ENCODE results near the gene TBC1D22B.

TBC1D22B gene

GRCh38 chr6:37311741-37312473 is 54.3 kb downstream of the TBC1D22B start:
- H3K4me1 Mint-ChIP-seq (ENCODE audit: low read depth), result peaks cover 3% of the 10 kb centered on the region
- no peaks in the 10 kb centered on the region for H3K36me3 Mint-ChIP-seq

GRCh38 chr6:37313723-37314486 is 56.3 kb downstream of the TBC1D22B start:
- no peak overlapping the region for H3K4me3 Mint-ChIP-seq
- no peak overlapping the region for H3K27ac Mint-ChIP-seq
- peaks cover 3% of the 10 kb centered on the region for H3K4me1 Mint-ChIP-seq (ENCODE audit: low read depth)
- no peaks in the 10 kb centered on the region for H3K36me3 Mint-ChIP-seq
- H3K9me3 Mint-ChIP-seq (ENCODE audit: low read depth), result no peaks in the 10 kb centered on the region
- no peaks in the 10 kb centered on the region for H3K27me3 Mint-ChIP-seq

More at GRCh38 chr6:37311741-37312473, 54.3 kb downstream of the TBC1D22B start:
- H3K4me3 Mint-ChIP-seq, result no peak overlapping the region
- no peaks in the 10 kb centered on the region for H3K27me3 Mint-ChIP-seq
- no peak overlapping the region for H3K27ac Mint-ChIP-seq
- H3K9me3 Mint-ChIP-seq (ENCODE audit: low read depth), result no peaks in the 10 kb centered on the region

DNA sequence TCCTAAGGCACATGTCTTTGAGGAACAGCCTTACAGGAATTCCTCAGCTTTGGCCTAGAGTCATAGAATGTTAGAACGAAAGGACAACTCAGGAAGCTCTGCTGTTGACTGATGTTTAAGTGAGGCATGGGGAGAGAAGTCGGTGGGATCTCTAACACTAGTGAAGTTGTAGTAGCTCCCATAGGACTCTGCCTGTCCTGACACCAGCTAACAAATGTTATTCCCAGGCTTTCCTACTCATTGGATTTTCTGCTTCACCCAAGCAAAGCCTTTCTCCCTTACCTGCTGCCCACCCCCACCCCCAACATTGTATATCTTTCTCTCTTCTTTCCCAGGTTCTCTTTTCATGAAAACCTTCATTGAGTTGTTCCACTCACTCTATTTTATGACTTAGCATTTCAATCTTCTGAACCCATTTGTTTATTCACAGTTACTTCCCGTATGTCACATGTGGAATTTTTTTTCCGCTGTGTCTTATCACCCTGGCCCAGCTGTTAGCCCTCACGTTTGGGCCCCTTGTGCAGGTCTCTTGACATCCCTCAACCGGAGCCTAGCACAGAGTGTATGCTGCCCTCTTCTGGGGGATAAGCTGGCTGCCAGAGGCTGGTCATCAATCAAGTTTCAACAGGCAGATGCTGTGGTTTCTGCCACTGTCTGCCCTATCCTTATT is 57.0 kb downstream of the TBC1D22B start:
- Mint-ChIP-seq H3K36me3 (no peaks in the 10 kb centered on the region), H3K4me3 (no peak overlapping the region), H3K27ac (no peak overlapping the region), H3K9me3 (ENCODE audit: low read depth) (no peaks in the 10 kb centered on the region), H3K4me1 (ENCODE audit: low read depth) (peaks cover 3% of the 10 kb centered on the region), H3K27me3 (no peaks in the 10 kb centered on the region)

DNA sequence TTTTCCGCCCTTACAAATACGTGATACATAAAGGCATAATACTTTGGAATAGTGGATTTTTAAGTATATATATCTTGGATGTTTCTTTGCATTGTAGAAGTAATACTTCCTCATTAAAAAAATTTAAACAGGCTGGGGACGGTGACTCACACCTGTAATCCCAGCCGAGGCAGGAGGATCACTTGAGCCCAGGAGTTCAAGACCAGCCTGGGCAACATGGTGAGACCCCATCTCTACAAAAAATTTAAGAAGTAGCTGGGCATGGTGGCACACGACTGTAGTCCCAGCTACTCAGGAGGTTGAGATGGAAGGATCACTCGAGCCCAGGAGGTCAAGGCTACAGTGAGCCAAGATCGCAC is 57.6 kb downstream of the TBC1D22B start:
- Mint-ChIP-seq H3K36me3 (no peaks in the 10 kb centered on the region), H3K4me3 (no peak overlapping the region), H3K4me1 (ENCODE audit: low read depth) (peaks cover 3% of the 10 kb centered on the region), H3K27ac (no peak overlapping the region), H3K27me3 (no peaks in the 10 kb centered on the region), H3K9me3 (ENCODE audit: low read depth) (no peaks in the 10 kb centered on the region)

DNA sequence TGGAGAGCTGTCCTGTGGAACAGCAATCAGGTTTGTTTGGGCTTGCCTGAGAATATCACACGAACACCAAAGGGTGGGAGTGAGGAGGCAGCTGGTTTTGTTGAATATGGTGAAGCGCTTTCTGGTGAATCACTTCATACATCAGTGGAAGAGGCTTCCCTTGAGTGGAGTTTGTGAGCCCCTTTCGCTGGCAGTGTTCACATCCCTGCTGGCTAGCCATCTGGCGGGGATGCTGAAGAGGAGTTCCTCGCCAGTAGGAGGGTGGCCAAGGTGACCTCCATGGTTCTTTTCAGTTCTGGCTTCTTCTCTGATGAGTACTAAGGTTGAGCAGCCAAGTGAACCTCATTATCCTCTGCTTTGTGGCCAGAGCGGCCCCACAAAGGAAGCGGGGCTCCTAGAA is 58.5 kb downstream of the TBC1D22B start:
- H3K4me3 Mint-ChIP-seq, result no peak overlapping the region
- no peaks in the 10 kb centered on the region for H3K27me3 Mint-ChIP-seq
- peaks cover 3% of the 10 kb centered on the region for H3K4me1 Mint-ChIP-seq (ENCODE audit: low read depth)
- H3K9me3 Mint-ChIP-seq (ENCODE audit: low read depth), result no peaks in the 10 kb centered on the region
- no peaks in the 10 kb centered on the region for H3K36me3 Mint-ChIP-seq
- H3K27ac Mint-ChIP-seq, result no peak overlapping the region

DNA sequence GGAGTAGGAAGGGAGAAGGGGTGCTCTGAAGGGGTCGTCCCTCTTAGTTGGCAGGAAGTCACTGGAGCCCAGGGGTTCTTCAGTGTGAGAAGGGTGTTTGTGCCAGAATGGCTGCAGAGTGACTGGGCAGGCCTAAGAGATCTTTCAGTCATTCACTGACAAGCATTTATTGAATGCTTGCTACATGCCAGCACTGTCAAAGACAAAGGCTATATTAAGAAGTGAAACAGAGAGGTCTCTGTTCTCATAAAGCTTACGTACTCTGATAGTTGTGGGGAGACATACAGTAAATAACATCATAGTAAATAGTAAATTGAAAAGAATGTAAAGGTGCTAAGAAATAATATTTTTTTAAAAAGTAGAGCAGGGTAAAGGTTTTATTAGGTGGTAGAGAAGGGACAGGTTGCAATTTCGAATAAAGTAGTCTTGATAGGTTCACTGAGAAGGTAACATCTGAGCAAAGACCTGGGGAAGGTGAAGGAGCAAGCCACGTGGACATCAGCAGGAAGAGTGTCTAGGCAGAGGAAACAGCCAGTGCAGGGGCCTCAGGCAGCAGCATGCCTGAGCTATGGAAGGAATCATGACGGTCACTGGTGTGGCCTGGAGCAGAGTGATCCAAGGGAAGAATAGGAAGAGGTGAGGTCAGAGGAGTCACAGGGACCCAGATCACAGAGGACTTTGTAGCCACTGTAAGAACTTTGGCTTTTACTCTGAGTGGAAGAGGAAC is 59.9 kb downstream of the TBC1D22B start:
- H3K27me3 Mint-ChIP-seq, result no peaks in the 10 kb centered on the region
- H3K4me1 Mint-ChIP-seq (ENCODE audit: low read depth), result peaks cover 3% of the 10 kb centered on the region
- H3K27ac Mint-ChIP-seq, result no peak overlapping the region
- H3K4me3 Mint-ChIP-seq, result no peak overlapping the region
- no peaks in the 10 kb centered on the region for H3K9me3 Mint-ChIP-seq (ENCODE audit: low read depth)
- no peaks in the 10 kb centered on the region for H3K36me3 Mint-ChIP-seq

DNA sequence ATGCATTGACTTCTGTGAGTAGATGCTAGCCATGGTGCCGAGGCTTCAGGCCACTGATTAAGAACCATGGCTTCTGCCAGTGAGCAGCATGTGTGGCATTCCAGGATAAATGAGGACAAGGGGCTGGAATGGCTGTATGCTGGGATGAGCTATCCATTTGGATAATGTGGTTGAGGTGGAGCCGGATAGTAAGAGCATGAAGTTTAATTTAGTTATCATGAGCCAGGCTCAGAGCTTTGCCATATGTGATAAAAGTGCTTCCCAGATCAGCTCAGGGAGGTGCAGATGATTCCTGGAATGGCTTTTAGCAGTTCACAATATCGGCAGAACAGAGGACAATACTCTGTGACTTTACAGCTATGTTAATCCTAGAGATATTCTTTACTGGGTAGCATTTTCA is 61.6 kb downstream of the TBC1D22B start:
- no peaks in the 10 kb centered on the region for H3K27me3 Mint-ChIP-seq
- no peaks in the 10 kb centered on the region for H3K36me3 Mint-ChIP-seq
- no peak overlapping the region for H3K27ac Mint-ChIP-seq
- H3K9me3 Mint-ChIP-seq (ENCODE audit: low read depth), result no peaks in the 10 kb centered on the region
- no peak overlapping the region for H3K4me3 Mint-ChIP-seq
- H3K4me1 Mint-ChIP-seq (ENCODE audit: low read depth), result peaks cover 9% of the 10 kb centered on the region

DNA sequence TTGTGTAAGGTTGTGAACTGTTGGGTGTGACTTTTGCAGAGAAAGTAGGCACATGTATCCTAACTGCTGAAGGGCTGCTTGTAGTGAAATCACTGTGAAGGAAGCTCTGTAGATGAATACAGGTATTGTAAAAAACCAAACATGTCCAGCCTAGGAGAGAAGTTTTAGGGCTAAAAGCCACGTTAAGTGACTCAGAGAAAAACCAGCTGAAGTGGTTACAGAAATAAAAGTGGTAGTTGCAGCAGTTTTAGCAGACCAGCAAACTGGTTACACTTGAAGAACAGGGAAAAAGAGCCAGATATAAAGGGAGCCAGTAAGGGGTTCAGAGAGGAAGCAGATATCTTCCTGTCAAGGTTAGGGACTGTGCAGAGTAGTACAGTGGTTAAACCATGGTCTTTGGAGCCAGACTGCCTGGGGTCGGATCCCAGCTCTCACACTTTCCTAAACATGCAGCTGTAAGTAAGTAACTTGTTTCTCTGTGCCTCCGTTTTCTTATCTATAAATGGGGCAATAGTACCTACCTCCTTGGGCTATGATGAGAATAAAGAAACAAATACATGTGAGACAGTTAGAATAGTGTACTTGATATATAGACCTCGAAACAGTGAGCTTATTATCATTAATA is 62.4 kb downstream of the TBC1D22B start:
- H3K36me3 Mint-ChIP-seq, result no peaks in the 10 kb centered on the region
- H3K9me3 Mint-ChIP-seq (ENCODE audit: low read depth), result no peaks in the 10 kb centered on the region
- no peaks in the 10 kb centered on the region for H3K27me3 Mint-ChIP-seq
- H3K4me1 Mint-ChIP-seq (ENCODE audit: low read depth), result peaks cover 10% of the 10 kb centered on the region
- H3K27ac Mint-ChIP-seq, result no peak overlapping the region
- no peak overlapping the region for H3K4me3 Mint-ChIP-seq

DNA sequence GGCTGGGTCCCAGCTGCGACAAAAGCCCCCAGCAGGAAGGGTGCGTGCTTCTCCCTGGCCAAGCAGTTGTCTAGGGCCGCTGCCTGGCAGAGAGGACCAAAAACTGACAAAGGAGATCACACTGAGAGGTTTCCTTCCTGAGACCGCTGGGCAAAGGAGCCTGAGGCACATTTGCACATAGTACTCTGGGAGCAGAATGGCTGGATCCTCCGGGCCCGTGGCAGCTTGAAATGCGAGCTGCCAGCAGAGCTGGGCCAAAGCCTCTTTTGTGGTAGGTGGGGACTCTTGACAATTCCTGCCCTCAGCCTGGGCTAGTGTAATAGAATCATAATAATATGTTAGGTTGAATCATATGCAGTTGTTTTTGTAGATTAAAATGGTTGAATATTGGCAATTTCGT is 63.1 kb downstream of the TBC1D22B start:
- Mint-ChIP-seq H3K4me1 (ENCODE audit: low read depth) (peaks cover 10% of the 10 kb centered on the region), H3K9me3 (ENCODE audit: low read depth) (no peaks in the 10 kb centered on the region), H3K27ac (no peak overlapping the region), H3K4me3 (no peak overlapping the region), H3K36me3 (no peaks in the 10 kb centered on the region), H3K27me3 (no peaks in the 10 kb centered on the region)

DNA sequence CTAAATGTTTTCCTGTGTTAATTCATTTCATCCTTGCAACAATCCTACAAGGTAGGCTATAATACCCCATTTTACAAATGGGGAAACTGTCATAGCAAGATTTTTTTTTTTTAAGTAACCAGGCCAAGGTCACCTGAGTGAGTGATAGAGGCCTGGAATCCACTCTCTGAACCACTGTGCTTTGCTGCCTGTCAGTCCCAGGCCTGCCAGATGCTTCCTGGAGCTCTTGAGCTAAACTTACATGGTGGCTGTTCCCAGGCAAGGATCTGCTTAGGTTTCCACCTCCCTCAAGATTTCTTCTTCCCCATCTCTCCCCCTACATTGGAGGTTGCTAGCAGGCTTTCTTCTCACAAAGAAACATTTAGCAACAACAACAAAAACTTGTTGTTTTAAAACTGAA is 63.5 kb downstream of the TBC1D22B start:
- Mint-ChIP-seq H3K27me3 (no peaks in the 10 kb centered on the region), H3K4me1 (ENCODE audit: low read depth) (peaks cover 11% of the 10 kb centered on the region), H3K27ac (no peak overlapping the region), H3K36me3 (no peaks in the 10 kb centered on the region), H3K4me3 (no peak overlapping the region), H3K9me3 (ENCODE audit: low read depth) (no peaks in the 10 kb centered on the region)

DNA sequence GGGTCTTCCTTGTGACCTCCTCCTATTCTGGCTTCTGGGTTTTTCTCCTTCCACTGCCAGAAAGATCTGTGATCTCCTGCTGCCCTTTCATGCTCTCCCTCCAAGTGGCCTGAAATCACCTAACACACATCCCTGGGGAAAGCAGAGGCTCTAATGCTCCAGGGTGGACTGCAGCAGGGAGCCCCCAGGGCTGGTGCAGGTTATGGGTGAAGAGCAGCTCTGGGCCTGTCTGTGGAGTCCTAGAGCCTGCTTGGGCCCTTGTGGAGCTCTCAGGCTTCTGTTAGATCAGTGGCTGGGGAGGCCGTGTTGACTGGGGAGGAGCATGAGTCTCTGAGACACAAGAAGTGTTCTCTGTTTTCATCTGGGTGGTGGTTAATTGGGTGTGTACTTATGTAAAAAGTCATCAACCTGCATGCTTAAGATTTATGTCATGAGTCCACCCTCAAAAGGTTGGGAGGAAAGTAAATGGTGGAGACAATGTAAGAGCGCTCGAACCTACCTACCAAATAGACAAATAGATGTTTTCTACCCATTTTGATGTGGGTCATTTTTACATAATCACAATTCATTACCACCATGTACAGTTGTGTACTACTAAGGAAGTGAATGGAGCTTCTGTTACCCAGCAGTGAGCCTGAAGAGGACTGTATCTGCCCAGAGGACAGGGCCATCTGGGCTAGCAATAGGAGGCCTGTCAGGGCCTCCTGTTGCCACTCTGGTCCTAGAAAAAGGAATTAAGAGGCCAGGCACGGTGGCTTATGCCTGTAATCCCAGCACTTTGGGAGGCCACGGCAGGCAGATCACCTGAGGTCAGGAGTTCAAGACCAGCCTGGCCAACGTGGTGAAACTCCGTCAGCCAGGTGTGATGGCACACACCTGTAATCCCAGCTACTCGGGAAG is 64.2 kb downstream of the TBC1D22B start:
- H3K36me3 Mint-ChIP-seq, result no peaks in the 10 kb centered on the region
- no peaks in the 10 kb centered on the region for H3K27me3 Mint-ChIP-seq
- H3K4me3 Mint-ChIP-seq, result no peak overlapping the region
- H3K9me3 Mint-ChIP-seq (ENCODE audit: low read depth), result no peaks in the 10 kb centered on the region
- peak overlapping the region; percentile 64 for H3K27ac Mint-ChIP-seq
- H3K4me1 Mint-ChIP-seq (ENCODE audit: low read depth), result peaks cover 11% of the 10 kb centered on the region

DNA sequence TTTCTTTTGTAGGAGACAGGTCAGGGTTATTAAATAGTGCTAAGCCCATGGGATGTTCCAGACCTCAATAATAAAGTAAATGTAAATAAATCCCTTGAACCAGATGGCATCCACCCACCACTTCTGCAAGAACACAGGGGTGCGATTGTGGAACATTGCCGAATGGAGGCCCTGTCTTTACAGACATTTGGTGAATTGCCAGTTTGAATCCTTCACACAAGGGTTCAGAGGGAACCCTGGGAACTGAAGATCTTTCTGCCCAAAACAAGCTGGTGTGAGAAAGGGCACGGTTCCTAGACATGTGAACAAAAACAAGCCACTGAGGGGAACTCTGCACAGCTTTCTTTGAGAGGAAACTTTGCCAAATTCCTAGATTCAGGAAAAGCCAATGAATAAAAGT is 66.0 kb downstream of the TBC1D22B start:
- Mint-ChIP-seq H3K27ac (no peak overlapping the region), H3K36me3 (no peaks in the 10 kb centered on the region), H3K4me1 (ENCODE audit: low read depth) (peaks cover 11% of the 10 kb centered on the region), H3K27me3 (no peaks in the 10 kb centered on the region), H3K4me3 (no peak overlapping the region), H3K9me3 (ENCODE audit: low read depth) (no peaks in the 10 kb centered on the region)

GRCh38 chr6:37324131-37325033 is 66.8 kb downstream of the TBC1D22B start:
- Mint-ChIP-seq H3K27me3 (no peaks in the 10 kb centered on the region), H3K27ac (no peak overlapping the region), H3K9me3 (ENCODE audit: low read depth) (no peaks in the 10 kb centered on the region)

More at GRCh38 chr6:37324131-37325033, 66.8 kb downstream of the TBC1D22B start:
- no peak overlapping the region for H3K4me3 Mint-ChIP-seq
- H3K36me3 Mint-ChIP-seq, result peaks cover 2% of the 10 kb centered on the region
- peaks cover 11% of the 10 kb centered on the region for H3K4me1 Mint-ChIP-seq (ENCODE audit: low read depth)
